DND-41 (cell line): ENCODE results near the gene UGT1A4.

Experiments
- EZH2 ChIP-seq: IDR thresholded peaks from 3 replicates; pipeline ENCODE4 v1.6.1; 2012; ENCODE audit warnings: borderline replicate concordance, low read depth, mild to moderate bottlenecking, moderate library complexity, low read length, inconsistent platforms; ENCODE audit not compliant: severe bottlenecking
- TF ChIP-seq, protein P1 (sequence below): IDR thresholded peaks from 2 replicates; pipeline ENCODE4 v1.5.1; 2012; ENCODE audit warnings: borderline replicate concordance, low read length, moderate library complexity, mild to moderate bottlenecking; ENCODE audit not compliant: poor library complexity, severe bottlenecking; ENCODE audit errors: extremely low read depth

DNA sequence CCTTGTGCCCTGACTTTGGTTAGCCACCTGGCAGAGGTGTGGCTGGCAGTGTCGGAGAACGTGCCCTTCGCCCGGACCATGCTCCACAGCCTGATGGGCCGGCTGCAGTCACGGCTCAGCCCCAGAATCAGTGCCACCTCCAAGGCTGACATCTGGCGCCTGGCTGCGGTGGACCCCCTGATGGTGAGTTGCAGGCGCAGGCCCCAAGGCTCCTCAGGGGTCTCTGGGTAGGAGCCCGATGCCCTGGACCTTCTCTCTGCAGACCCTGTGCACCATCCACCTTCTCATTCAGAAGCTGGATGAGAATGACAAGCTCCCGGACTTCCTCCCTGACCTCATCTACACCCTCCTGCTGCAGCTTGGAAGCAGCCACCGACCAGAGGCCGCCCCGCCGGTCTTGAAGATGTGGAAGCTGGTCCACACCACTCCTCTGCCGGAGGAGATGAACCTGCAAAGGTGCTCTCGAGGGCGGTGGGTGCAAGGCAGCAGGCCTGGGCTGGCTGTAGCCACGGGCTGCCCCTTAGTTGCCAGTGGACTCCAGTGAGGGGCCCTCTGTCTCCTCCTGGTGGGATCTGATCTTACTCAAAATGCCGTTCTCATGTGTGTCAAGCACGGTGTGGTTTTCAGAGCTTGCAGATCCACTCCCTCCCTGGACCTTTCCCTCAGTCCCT is 103.7 kb downstream of the UGT1A4 start:
- TF ChIP-seq, protein P1, sequence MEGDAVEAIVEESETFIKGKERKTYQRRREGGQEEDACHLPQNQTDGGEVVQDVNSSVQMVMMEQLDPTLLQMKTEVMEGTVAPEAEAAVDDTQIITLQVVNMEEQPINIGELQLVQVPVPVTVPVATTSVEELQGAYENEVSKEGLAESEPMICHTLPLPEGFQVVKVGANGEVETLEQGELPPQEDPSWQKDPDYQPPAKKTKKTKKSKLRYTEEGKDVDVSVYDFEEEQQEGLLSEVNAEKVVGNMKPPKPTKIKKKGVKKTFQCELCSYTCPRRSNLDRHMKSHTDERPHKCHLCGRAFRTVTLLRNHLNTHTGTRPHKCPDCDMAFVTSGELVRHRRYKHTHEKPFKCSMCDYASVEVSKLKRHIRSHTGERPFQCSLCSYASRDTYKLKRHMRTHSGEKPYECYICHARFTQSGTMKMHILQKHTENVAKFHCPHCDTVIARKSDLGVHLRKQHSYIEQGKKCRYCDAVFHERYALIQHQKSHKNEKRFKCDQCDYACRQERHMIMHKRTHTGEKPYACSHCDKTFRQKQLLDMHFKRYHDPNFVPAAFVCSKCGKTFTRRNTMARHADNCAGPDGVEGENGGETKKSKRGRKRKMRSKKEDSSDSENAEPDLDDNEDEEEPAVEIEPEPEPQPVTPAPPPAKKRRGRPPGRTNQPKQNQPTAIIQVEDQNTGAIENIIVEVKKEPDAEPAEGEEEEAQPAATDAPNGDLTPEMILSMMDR: no peak
- no peak for TF ChIP-seq EZH2
